DOHH2 (cell line): ENCODE data around the gene ABHD12B.

ENCODE experiments used
- EZH2phosphoT487 ChIP-seq: fragments of 200-600 bp; sonication (generic); IDR thresholded peaks from 2 replicates; pipeline ENCODE4 v1.6.1; 2017; ENCODE audit warnings: borderline replicate concordance, mild to moderate bottlenecking, antibody characterized with exemption, low read length, moderate library complexity, mixed read lengths
- TF ChIP-seq, protein P1 (sequence below): fragments of 200-600 bp; sonication (generic); IDR thresholded peaks from one replicate; pipeline ENCODE4 v1.5.1; 2014; ENCODE audit warnings: antibody characterized with exemption, mild to moderate bottlenecking, low read depth, low read length; ENCODE audit not compliant: poor library complexity, severe bottlenecking

DNA sequence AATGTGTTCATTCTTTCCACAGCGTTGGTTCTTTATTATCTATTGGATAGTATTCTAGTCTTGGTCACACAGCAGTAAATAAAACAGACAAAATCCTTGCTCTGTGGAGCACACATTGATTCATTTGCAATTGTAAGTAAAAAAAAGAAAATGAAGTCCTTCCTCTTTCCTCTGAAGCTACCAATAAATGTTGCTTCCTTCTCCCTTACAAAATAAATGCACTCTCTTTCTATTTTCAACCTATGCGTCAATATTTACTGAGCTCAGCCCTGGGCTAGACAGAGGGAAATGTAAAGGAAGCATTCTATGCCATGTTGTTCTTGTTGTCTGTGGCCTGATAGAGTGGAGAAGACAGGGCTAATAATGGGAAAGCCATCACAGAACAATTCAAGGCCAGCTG, 2.9 kb downstream of the ABHD12B start:
- TF ChIP-seq EZH2phosphoT487, result no peak
- TF ChIP-seq, protein P1, sequence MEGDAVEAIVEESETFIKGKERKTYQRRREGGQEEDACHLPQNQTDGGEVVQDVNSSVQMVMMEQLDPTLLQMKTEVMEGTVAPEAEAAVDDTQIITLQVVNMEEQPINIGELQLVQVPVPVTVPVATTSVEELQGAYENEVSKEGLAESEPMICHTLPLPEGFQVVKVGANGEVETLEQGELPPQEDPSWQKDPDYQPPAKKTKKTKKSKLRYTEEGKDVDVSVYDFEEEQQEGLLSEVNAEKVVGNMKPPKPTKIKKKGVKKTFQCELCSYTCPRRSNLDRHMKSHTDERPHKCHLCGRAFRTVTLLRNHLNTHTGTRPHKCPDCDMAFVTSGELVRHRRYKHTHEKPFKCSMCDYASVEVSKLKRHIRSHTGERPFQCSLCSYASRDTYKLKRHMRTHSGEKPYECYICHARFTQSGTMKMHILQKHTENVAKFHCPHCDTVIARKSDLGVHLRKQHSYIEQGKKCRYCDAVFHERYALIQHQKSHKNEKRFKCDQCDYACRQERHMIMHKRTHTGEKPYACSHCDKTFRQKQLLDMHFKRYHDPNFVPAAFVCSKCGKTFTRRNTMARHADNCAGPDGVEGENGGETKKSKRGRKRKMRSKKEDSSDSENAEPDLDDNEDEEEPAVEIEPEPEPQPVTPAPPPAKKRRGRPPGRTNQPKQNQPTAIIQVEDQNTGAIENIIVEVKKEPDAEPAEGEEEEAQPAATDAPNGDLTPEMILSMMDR, result no peak
